Ovary (tissue), 9 donors: Measurements from ENCODE around the gene ZMAT5. TPM values are rescaled to one million over a fixed set of nuclear protein-coding genes. Genes with fewer than 3 reads are reported as not detected.

Experiments used
- DNase-seq, 5 donors: peaks; one replicate each; pipeline ENCODE4 v3.0.0-alpha.2; 2019 to 2020
- H3K27ac ChIP-seq, 2 donors: fragments of 200-600 bp; one replicate each; pipeline versions ENCODE4 v1.5.1 to v1.8.0; 2019 to 2022
- H3K27me3 ChIP-seq: fragments of 200-600 bp; one replicate; pipeline ENCODE4 v1.8.0; 2022
- H3K36me3 ChIP-seq: fragments of 200-600 bp; sonication (generic); one replicate; pipeline ENCODE4 v1.5.1; 2019
- H3K4me1 ChIP-seq: one replicate; pipeline ENCODE4 v1.8.1; 2013; ENCODE audit warnings: mild to moderate bottlenecking, moderate library complexity; ENCODE audit not compliant: insufficient read depth
- H3K4me3 ChIP-seq: fragments of 200-600 bp; sonication (generic); one replicate; pipeline ENCODE4 v1.5.1; 2017
- H3K9me3 ChIP-seq, 2 donors: fragments of 200-600 bp in 1 of 2; sonication (generic) in 1 of 2; one replicate each; pipeline versions ENCODE4 v1.5.1 to v1.8.1; 2013 to 2019; ENCODE audit warnings: mild to moderate bottlenecking in 1 of 2, moderate library complexity in 1 of 2
- EP300 ChIP-seq: sonication (generic); formaldehyde crosslinking; IDR thresholded peaks from one replicate; pipeline ENCODE4 v1.6.1; 2017; ENCODE audit warnings: antibody characterized with exemption
- POLR2A ChIP-seq: fragments of 450-650 bp; IDR thresholded peaks from one replicate; pipeline ENCODE4 v1.6.1; 2017; ENCODE audit warnings: antibody characterized with exemption, mild to moderate bottlenecking, moderate library complexity
- WGBS, 3 donors: extraction: QIAGEN DNeasy Blood & Tissue Kit in 1 of 3; methylation state at CpG; one replicate each; pipeline versions ENCODE4 v1.1.5 to v1.1.7; 2013 to 2017; 5-methylcytosine and 5-hydroxymethylcytosine counted together
- intact Hi-C, 4 donors: fragments of 100-400 bp; cut with DNase I; formaldehyde crosslinking; loops; one replicate each; pipeline versions ENCODE4 v1.11.0 to v1.15.1; 2022 to 2023
- polyA plus RNA-seq, 2 donors: library from polyadenylated mRNA; stranded (reverse); fragments of 200-250 nt in 1 of 2; fragments of 350-450 nt in 1 of 2; fragmentation: Illumina TruSeq in 1 of 2; extraction: RNeasy Lipid Tissue Mini Kit (QIAGEN cat#74804) in 1 of 2; gene quantifications; one replicate each; pipeline ENCODE4 v1.2.3, GENCODE V29; 2013 to 2014
- total RNA-seq, 7 donors: library from RNA; depleted of rRNA in 2 of 7; stranded (reverse); fragments of >200 nt in 2 of 7; fragmentation: NEBNext Ultra II Directional in 3 of 7; extraction: Animal tissue kit (Norgen Biotek cat#: 25700) in 3 of 7; gene quantifications; one replicate each; pipeline versions ENCODE4 v1.1.0 to v1.2.4, GENCODE V29; 2016 to 2023
- TF ChIP-seq, protein P1 (sequence below), 3 donors: fragments of 450-650 bp in 2 of 3; fragments of 200-600 bp in 1 of 3; IDR thresholded peaks; one replicate each; pipeline versions ENCODE4 v1.5.1 to v1.8.0; 2016 to 2022; ENCODE audit warnings: antibody characterized with exemption in 3 of 3, mild to moderate bottlenecking in 1 of 3
- donor health status: DM: no; HTN: no; CAD: no; lungs with moderate emphysema.
- donor health status: DM: no; HTN: no; CAD: no.
- donor health status: Bipolar disorder and iron deficiency.
- donor health status: DM: yes; HTN: yes; CAD: no.
- donor health status: DM: no; HTN: no; CAD: no.
- donor health status: DM: yes; HTN: yes; CAD: no.

Gene ZMAT5
- total and polyA plus RNA-seq, 9 donors = 5.7 to 27.2 (median 21.4) TPM

DNA sequence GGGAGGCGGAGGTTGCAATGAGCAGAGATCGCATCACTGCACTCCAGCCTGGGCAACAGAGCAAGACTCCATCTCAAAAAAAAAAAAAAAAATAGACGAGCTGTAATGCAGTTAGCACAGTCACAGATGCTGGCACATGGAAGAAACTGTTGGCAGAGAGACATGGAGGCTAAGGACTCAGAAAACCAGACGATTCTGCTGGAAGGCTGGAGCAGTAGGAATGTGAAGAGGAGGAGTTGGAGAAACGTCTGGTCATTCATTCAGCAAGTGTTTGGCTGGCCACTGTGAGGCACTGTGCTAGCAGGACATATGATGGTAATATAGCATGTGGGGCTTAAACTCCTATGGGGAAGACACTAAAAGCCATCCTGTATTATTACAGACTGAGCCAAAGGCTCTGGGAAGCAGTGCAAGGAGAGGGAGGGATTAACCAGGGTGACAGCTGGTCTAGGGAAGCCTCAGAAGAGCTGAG, 5.4 kb upstream of the ZMAT5 start:
- DNase-seq = no peak
- peaks cover 6% of the 10 kb centered on the region for H3K4me1 ChIP-seq
- no peaks in the 10 kb centered on the region for H3K27me3 ChIP-seq
- no peak overlapping the region for H3K27ac ChIP-seq
- H3K9me3 ChIP-seq = no peaks in the 10 kb centered on the region
- WGBS, 3 donors = 43 to 47% (median 45%) methylated on average over 5 of the region's 5 CpGs
- intact Hi-C loops = no loop called here
- TF ChIP-seq POLR2A (no peak), EP300 (no peak)
- TF ChIP-seq, protein P1, sequence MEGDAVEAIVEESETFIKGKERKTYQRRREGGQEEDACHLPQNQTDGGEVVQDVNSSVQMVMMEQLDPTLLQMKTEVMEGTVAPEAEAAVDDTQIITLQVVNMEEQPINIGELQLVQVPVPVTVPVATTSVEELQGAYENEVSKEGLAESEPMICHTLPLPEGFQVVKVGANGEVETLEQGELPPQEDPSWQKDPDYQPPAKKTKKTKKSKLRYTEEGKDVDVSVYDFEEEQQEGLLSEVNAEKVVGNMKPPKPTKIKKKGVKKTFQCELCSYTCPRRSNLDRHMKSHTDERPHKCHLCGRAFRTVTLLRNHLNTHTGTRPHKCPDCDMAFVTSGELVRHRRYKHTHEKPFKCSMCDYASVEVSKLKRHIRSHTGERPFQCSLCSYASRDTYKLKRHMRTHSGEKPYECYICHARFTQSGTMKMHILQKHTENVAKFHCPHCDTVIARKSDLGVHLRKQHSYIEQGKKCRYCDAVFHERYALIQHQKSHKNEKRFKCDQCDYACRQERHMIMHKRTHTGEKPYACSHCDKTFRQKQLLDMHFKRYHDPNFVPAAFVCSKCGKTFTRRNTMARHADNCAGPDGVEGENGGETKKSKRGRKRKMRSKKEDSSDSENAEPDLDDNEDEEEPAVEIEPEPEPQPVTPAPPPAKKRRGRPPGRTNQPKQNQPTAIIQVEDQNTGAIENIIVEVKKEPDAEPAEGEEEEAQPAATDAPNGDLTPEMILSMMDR (IDR thresholded peaks at IDR 0.05) = no peak
- no peak overlapping the region for H3K4me3 ChIP-seq
- no peaks in the 10 kb centered on the region for H3K36me3 ChIP-seq

GRCh38 chr22:29769723-29770321, 3.0 kb upstream of the ZMAT5 start:
- Histone ChIP-seq H3K9me3 (no peaks in the 10 kb centered on the region), H3K4me3 (no peak overlapping the region), H3K27ac (no peak overlapping the region), H3K27me3 (no peaks in the 10 kb centered on the region), H3K4me1 (peaks cover 10% of the 10 kb centered on the region), H3K36me3 (no peaks in the 10 kb centered on the region)
- TF ChIP-seq EP300 (no peak), POLR2A (no peak)
- TF ChIP-seq, protein P1 (IDR thresholded peaks at IDR 0.05) = no peak
- DNase-seq = no peak
- intact Hi-C loops = loop anchor here in 1 of 4 donors (10.0 kb wide), 1 partner anchor 235 kb away; no protein-coding TSS in a partner anchor
- 87 to 94% (median 94%) methylated on average over 2 of the region's 2 CpGs for WGBS, 3 donors

DNA sequence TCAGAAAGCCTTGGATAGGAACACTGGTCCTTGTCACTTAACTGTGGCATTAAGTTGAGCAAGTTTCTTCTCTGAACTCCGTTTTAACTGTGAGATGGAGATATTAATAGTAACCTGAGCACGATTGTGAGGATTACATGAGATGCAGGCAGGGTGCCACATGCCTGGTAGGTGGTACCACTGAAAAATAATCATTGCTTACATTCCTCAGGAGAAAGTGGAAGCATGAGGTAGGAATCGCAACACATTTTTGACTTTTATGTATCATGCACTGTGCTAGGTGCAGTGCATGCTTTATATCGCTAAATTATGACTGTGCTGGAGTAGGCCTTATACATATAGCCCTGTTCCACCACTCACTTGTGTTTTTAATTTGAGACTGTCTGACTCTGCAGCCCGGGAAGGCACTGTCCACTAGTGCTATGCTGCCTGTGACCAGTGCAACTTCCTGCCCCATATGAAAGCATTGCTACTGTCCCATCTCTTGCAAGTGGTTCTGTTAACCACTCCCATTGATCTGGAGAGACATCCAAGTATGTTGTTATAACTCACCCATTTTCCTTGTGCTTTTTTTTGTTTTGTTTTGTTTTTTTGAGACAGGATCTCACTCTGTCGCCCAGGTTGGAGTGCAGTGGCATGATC, 1.4 kb upstream of the ZMAT5 start:
- intact Hi-C loops = loop anchor here in 1 of 4 donors (10.0 kb wide), 1 partner anchor 237 kb away; no protein-coding TSS in a partner anchor
- H3K27ac ChIP-seq = no peak overlapping the region
- peak overlapping the region; percentile 97 for H3K4me3 ChIP-seq
- no peak for DNase-seq
- no peaks in the 10 kb centered on the region for H3K36me3 ChIP-seq
- 28 to 40% (median 33%) methylated on average over 6 of the region's 6 CpGs for WGBS, 3 donors
- H3K4me1 ChIP-seq = peaks cover 10% of the 10 kb centered on the region
- no peaks in the 10 kb centered on the region for H3K9me3 ChIP-seq
- no peaks in the 10 kb centered on the region for H3K27me3 ChIP-seq
- TF ChIP-seq EP300 (no peak), POLR2A (no peak)
- TF ChIP-seq, protein P1 (IDR thresholded peaks at IDR 0.05) = no peak

- DNase-seq = peak; percentile 90 to 94 (median 91)
- Histone ChIP-seq H3K36me3 (no peaks in the 10 kb centered on the region), H3K27me3 (no peaks in the 10 kb centered on the region), H3K27ac (peak within 1 kb of the TSS; percentile 31 to 76), H3K4me3 (peak within 1 kb of the TSS; percentile 97), H3K4me1 (peaks cover 10% of the 10 kb centered on the region), H3K9me3 (no peaks in the 10 kb centered on the region)
- WGBS, 3 donors = 0 to 1% (median 1%) methylated on average over 46 of the region's 46 CpGs
- TF ChIP-seq, protein P1 (IDR thresholded peaks at IDR 0.05) = peak in 1 of 3 donors; percentile 33
- TF ChIP-seq POLR2A (peak; percentile 74), EP300 (no peak)
- intact Hi-C loops = loop anchor here in 1 of 4 donors (10.0 kb wide), 1 partner anchor 237 kb away; no protein-coding TSS in a partner anchor
These were observed 604 bp upstream of the ZMAT5 start, which contains the start of gene UQCR10 for GRCh38 chr22:29767171-29768051. TSS of gene UQCR10 (plus strand) at chr22:29767369. CDS start at chr22:29767399, 30 bp downstream.
